Measurements from ENCODE around the gene SCAP. TPM values are rescaled to one million over a fixed set of nuclear protein-coding genes. Genes with fewer than 3 reads are reported as not detected.

Gene SCAP
- total and polyA plus RNA-seq, 2 of the 13 experiments (the other 11 are each of a cell fraction or from before 2014, with no cell fraction given), result 40.4 to 53.3 TPM

GRCh38 chr3:47522082-47522987, 46.6 kb upstream of the SCAP start (continued):
- TF ChIP-seq KIAA2018 (CRISPR knock-in tag; IDR thresholded peaks at IDR 0.05; ENCODE audit: borderline replicate concordance) (no peak), PBX2 (CRISPR knock-in tag; IDR thresholded peaks at IDR 0.05) (no peak), ZSCAN5A (CRISPR knock-in tag; IDR thresholded peaks at IDR 0.05; ENCODE audit: borderline replicate concordance) (peak; percentile 73; the same call in 1 of the 2 replicates), ZNF609 (CRISPR knock-in tag; IDR thresholded peaks at IDR 0.05; ENCODE audit: borderline replicate concordance) (no peak), SP5 (CRISPR knock-in tag; IDR thresholded peaks at IDR 0.05; ENCODE audit: borderline replicate concordance, low read depth) (no peak), ZNF512B (CRISPR knock-in tag; IDR thresholded peaks at IDR 0.05; ENCODE audit: borderline replicate concordance) (peak; percentile 43; the same call in 1 of the 2 replicates), SP4 (CRISPR knock-in tag; IDR thresholded peaks at IDR 0.05) (no peak)

Data from HepG2 (cell line).